ENCODE data around the gene NDUFB10.

DNA sequence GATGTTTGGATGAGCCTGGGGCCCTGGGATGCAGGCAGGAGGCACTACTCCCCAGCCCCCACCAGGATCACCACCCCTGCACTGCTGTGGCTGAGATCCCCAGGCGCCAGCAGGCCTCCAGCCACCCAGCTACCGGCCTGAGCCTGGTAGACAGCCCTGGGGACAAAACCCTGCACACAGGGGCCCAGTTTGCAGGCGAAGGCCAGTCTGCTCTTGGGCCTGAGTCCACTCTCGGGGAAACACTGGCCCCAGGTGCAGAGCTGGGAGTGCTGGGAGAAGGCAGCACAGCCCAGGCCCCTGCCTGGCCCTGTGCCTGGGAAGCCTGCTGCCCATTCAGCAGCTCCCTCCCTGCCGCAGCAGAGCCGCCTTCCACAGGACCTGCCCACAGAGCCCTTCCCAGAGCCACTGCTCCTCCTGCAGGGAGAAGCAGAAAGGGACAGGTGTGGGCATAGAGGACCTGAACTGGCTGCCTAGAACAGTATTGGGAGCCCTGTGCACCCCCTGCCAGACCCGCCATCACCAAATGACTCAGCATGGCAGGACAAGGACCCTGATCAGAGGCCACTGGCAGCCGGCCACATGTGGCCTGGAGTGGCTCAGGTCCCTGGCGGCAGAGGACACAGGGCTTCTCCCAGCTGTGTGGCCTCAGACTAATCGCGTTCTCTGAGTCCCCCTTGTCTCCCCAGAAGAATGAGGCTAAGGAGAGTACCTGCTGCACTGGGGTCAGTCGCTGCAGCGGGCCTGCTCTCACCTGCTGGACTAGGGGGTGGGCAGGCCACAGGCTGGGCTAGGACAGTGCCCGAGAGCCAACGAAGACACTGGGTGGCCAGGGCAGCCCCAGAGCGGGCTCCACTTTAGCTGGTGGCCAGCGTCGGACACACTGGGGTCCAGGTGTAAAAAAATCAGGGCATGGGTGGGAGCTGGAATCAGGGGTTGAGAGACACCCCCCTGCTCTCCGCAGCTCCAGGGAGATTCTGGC is 27.0 kb upstream of the NDUFB10 start:
- TF ChIP-seq, protein P1, sequence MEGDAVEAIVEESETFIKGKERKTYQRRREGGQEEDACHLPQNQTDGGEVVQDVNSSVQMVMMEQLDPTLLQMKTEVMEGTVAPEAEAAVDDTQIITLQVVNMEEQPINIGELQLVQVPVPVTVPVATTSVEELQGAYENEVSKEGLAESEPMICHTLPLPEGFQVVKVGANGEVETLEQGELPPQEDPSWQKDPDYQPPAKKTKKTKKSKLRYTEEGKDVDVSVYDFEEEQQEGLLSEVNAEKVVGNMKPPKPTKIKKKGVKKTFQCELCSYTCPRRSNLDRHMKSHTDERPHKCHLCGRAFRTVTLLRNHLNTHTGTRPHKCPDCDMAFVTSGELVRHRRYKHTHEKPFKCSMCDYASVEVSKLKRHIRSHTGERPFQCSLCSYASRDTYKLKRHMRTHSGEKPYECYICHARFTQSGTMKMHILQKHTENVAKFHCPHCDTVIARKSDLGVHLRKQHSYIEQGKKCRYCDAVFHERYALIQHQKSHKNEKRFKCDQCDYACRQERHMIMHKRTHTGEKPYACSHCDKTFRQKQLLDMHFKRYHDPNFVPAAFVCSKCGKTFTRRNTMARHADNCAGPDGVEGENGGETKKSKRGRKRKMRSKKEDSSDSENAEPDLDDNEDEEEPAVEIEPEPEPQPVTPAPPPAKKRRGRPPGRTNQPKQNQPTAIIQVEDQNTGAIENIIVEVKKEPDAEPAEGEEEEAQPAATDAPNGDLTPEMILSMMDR (IDR thresholded peaks at IDR 0.05 in 2 of 3, conservative IDR thresholded peaks at IDR 0.05 in 1 of 3; ENCODE audit: control insufficient read depth in 2 of 3, extremely low read depth in 1 of 3, insufficient read depth in 1 of 3, low read depth in 3 of 3, low read length in 3 of 3) = no peak
- TF ChIP-seq POLR2AphosphoS5 (IDR thresholded peaks at IDR 0.05; ENCODE audit: low read length) = no peak
- no peak for TF ChIP-seq JUND (IDR thresholded peaks at IDR 0.05; ENCODE audit: low read depth, low read length)
- no peak for TF ChIP-seq POLR2A (IDR thresholded peaks at IDR 0.05; ENCODE audit: low read depth, low read length)
- TF ChIP-seq RAD51 (IDR thresholded peaks at IDR 0.05) = no peak
- no peak for TF ChIP-seq RFX5 (IDR thresholded peaks at IDR 0.05; ENCODE audit: low read depth, low read length)
- TF ChIP-seq HDAC6 (IDR thresholded peaks at IDR 0.05; ENCODE audit: unreplicated experiment) = no peak
- no peak for TF ChIP-seq EZH2 (IDR thresholded peaks at IDR 0.05; ENCODE audit: borderline replicate concordance, control insufficient read depth, low read depth, low read length)
- TF ChIP-seq GABPA (IDR thresholded peaks at IDR 0.05; ENCODE audit: low read depth) = no peak
- TF ChIP-seq KLF5 (IDR thresholded peaks at IDR 0.05; ENCODE audit: partially characterized antibody) = no peak
- TF ChIP-seq, protein P2, sequence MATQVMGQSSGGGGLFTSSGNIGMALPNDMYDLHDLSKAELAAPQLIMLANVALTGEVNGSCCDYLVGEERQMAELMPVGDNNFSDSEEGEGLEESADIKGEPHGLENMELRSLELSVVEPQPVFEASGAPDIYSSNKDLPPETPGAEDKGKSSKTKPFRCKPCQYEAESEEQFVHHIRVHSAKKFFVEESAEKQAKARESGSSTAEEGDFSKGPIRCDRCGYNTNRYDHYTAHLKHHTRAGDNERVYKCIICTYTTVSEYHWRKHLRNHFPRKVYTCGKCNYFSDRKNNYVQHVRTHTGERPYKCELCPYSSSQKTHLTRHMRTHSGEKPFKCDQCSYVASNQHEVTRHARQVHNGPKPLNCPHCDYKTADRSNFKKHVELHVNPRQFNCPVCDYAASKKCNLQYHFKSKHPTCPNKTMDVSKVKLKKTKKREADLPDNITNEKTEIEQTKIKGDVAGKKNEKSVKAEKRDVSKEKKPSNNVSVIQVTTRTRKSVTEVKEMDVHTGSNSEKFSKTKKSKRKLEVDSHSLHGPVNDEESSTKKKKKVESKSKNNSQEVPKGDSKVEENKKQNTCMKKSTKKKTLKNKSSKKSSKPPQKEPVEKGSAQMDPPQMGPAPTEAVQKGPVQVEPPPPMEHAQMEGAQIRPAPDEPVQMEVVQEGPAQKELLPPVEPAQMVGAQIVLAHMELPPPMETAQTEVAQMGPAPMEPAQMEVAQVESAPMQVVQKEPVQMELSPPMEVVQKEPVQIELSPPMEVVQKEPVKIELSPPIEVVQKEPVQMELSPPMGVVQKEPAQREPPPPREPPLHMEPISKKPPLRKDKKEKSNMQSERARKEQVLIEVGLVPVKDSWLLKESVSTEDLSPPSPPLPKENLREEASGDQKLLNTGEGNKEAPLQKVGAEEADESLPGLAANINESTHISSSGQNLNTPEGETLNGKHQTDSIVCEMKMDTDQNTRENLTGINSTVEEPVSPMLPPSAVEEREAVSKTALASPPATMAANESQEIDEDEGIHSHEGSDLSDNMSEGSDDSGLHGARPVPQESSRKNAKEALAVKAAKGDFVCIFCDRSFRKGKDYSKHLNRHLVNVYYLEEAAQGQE (IDR thresholded peaks at IDR 0.05; ENCODE audit: low read depth, low read length) = no peak
- no peak for TF ChIP-seq RELA (IDR thresholded peaks at IDR 0.05; ENCODE audit: borderline replicate concordance, partially characterized antibody)
- TF ChIP-seq MXI1 (IDR thresholded peaks at IDR 0.05; ENCODE audit: low read depth, low read length) = no peak
- TF ChIP-seq, protein P3, sequence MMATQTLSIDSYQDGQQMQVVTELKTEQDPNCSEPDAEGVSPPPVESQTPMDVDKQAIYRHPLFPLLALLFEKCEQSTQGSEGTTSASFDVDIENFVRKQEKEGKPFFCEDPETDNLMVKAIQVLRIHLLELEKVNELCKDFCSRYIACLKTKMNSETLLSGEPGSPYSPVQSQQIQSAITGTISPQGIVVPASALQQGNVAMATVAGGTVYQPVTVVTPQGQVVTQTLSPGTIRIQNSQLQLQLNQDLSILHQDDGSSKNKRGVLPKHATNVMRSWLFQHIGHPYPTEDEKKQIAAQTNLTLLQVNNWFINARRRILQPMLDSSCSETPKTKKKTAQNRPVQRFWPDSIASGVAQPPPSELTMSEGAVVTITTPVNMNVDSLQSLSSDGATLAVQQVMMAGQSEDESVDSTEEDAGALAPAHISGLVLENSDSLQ (IDR thresholded peaks at IDR 0.05) = no peak

All from GM12878 (cell line).